Adipocyte (in vitro differentiated cells): Measurements from ENCODE around the gene BTF3L4.
A peak's percentile ranks its signal among the peaks of the same experiment; 100 is the strongest.
"Not testable (repeated sequence)": the region's sequence is repeated elsewhere in the genome, so short reads cannot be mapped to it uniquely, and the experiment has no call there.

ENCODE experiments used
- DNase-seq: peaks from one replicate; pipeline ENCODE4 v3.0.0-alpha.2; 2015; ENCODE audit warnings: low read depth
- H3K27me3 ChIP-seq: replicated peaks from 2 replicates; pipeline ENCODE4 v1.7.0; 2013; ENCODE audit warnings: mild to moderate bottlenecking, low read length, moderate library complexity; ENCODE audit not compliant: control insufficient read depth, insufficient read depth
- H3K36me3 ChIP-seq: 2 replicates; pipeline ENCODE4 v1.7.0; 2013; ENCODE audit warnings: low read length, mild to moderate bottlenecking, moderate library complexity; ENCODE audit not compliant: control insufficient read depth, insufficient read depth, severe bottlenecking
- H3K4me1 ChIP-seq: 2 replicates; pipeline ENCODE4 v1.7.0; 2013; ENCODE audit warnings: mild to moderate bottlenecking, low read length, moderate library complexity; ENCODE audit not compliant: control insufficient read depth, insufficient read depth
- H3K4me3 ChIP-seq: 2 replicates; pipeline ENCODE4 v1.7.0; 2013; ENCODE audit warnings: mild to moderate bottlenecking, low read length, moderate library complexity
- H3K9ac ChIP-seq: 2 replicates; pipeline ENCODE4 v1.7.0; 2013; ENCODE audit warnings: mild to moderate bottlenecking, low read length, moderate library complexity
- H3K9me3 ChIP-seq: 2 replicates; pipeline ENCODE4 v1.7.0; 2013; ENCODE audit warnings: mild to moderate bottlenecking, low read length, moderate library complexity; ENCODE audit not compliant: control insufficient read depth

The BTF3L4 gene

DNA sequence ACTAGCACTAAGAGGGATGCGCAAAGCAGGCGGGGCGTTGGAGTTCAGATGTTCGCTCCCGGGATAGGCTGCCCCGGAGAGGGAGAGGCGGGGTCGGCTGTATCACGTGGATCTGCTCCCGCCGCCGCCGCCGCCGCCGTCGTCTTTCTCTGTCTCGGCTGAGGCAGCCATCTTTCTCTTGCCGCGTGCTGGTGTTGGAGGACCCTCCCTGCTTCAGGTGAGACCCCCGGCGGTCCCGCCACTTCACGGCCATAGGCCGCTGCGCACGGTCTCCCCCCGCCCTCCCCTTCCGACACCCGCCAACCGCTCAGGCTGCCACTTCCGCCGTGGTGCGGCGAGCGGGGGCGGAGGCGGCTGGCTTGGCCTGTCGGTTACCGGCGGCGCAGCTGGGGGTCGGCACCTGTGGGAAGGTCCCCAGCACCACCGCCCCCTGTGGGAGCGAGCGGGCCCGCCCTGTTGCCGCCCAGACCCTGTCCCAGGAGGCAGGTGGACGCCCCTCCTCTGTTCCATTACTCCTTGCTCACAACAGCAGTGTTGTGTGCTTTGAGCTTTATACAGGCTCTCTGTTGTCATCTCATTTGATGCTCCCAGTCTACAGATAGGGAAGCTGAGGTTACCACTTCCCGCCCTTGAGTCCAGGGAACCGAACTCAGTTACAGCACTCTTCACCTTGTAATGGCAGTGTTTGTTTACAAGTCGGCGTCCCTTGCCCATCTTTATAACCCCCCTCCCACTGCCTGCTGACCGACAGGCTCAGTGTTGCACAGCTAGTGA is at the start of gene BTF3L4:
Gene BTF3L4 (plus strand): TSS at position 133 of the 774 bp plus-strand sequence. CDS start 3,553 bp downstream, outside the sequence.
- DNase-seq: peak; percentile 97
- Histone ChIP-seq H3K9ac (peak within 1 kb of the TSS; percentile 94), H3K36me3 (peaks cover 26% of the 10 kb centered on the region), H3K9me3 (no peaks in the 10 kb centered on the region), H3K4me1 (peaks cover 43% of the 10 kb centered on the region), H3K27me3 (no peaks in the 10 kb centered on the region), H3K4me3 (peak within 1 kb of the TSS; percentile 97)

DNA sequence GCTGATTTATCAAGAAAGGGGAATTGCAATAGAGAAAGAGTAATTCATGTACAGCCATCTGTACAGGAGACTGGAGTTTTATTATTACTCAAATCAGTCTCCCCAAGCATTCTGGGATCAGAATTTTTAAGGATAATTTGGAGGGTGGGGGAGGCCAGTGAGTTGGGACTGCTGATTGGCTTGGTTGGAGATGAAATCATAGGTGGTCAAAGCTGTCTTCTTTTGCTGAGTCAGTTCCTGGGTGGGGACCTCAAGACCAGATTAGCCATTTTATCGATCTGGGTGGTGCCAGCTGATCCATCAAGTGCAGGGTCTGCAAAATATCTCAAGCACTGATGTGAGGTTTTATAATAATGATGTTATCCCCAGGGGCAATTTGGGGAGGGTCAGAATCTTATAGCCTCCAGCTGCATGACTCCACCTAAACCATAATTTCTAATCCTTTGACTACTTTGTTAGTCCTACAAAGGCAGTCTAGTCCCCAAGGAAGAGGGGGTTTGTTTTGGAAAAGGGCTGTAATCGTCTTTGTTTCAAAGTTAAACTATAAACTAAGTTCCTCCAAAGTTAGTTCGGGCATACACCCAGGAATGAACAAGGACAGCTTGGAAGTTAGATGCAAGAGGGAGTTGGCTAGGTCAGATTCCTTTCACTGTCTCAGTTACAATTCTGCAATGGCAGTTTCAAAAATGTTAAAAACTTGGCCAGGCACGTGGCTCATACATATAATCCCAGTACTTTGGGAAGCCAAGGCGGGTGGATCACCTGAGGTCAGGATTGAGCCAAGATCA is 48.7 kb upstream of the BTF3L4 start:
- no peaks in the 10 kb centered on the region for H3K36me3 ChIP-seq
- H3K4me3 ChIP-seq: no peak overlapping the region
- peak; percentile 50 for DNase-seq
- peak overlapping the region; percentile 25 for H3K9ac ChIP-seq
- H3K4me1 ChIP-seq: peaks cover 15% of the 10 kb centered on the region
- no peaks in the 10 kb centered on the region for H3K9me3 ChIP-seq
- H3K27me3 ChIP-seq: no peaks in the 10 kb centered on the region

DNA sequence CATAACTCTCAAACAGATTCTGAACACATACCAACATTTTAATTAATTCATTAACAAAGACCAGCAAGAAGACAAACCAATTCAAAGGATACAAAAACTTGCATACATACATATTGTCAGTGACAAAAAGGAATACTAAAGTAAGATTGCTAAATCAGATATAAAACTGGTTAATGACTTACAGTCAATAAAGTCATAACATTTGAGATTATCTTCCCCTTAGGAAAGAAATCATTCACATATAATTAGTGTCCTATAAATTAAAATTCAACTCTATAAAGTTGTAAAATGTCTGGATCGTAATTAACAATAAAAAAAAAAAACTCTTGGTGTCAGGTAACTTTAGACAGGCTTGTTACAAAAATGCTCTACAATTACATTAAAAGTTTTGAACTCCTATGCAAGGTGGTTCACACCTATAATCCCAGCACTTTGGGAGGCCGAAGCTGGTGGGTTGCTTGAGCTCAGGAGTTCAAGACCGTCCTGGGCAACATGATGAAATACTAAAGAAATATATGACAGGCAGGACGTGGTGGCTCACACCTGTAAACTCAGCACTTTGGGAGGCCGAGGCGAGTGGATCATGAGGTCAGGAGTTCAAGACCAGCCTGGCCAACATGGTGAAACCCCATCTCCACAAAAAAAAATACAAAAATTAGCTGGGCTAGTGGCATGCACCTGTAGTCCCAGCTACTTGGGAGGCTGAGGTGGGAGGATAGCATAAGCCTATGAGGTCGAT is 47.9 kb upstream of the BTF3L4 start:
- H3K4me3 ChIP-seq: no peak overlapping the region
- H3K4me1 ChIP-seq: peaks cover 15% of the 10 kb centered on the region
- H3K9ac ChIP-seq: no peak overlapping the region
- DNase-seq: no peak
- H3K36me3 ChIP-seq: no peaks in the 10 kb centered on the region
- no peaks in the 10 kb centered on the region for H3K27me3 ChIP-seq
- no peaks in the 10 kb centered on the region for H3K9me3 ChIP-seq

DNA sequence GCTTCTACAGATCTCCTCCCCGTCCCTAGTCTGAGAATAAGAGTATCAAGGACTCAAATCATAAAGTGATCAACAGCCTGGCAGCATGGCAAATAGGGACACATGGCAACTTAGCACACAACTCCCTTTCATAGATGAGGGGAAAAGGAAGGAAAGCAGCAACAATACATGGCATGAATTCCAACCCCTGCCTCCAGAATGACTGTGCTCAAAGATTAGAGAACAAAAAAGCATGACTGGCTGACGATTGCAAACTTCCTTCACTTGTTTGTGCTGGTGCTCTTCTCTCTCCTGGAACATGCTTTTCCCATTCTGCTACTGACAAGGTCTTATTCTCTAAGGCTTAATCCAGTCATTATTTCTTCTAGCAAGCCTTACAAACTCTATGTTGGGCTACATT is 34.0 kb upstream of the BTF3L4 start:
- no peaks in the 10 kb centered on the region for H3K27me3 ChIP-seq
- no peak overlapping the region for H3K9ac ChIP-seq
- DNase-seq: no peak
- peaks cover 56% of the 10 kb centered on the region for H3K36me3 ChIP-seq
- H3K9me3 ChIP-seq: no peaks in the 10 kb centered on the region
- no peaks in the 10 kb centered on the region for H3K4me1 ChIP-seq
- no peak overlapping the region for H3K4me3 ChIP-seq

DNA sequence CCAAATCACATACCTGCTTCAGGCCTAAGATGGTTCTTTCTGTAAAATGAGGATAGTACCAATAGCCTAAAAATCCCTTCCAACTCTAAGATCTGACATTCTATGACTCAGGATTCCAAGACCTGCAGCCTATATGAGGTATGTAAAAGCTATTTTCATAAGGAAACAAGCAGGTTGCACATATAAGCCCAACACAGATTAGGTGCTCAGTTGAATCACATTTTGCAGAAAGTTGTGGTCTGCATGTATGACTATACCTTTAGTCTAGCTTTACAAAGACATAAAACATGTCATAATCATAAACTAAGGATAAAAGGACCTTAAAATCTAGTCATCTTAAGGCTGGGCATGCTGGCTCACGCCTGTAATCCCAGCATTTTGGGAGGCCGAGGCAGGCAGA is 29.8 kb upstream of the BTF3L4 start:
- Histone ChIP-seq H3K9ac (no peak overlapping the region), H3K4me1 (peaks cover 9% of the 10 kb centered on the region), H3K9me3 (no peaks in the 10 kb centered on the region), H3K36me3 (peaks cover 45% of the 10 kb centered on the region), H3K27me3 (no peaks in the 10 kb centered on the region), H3K4me3 (no peak overlapping the region)
- no peak for DNase-seq

DNA sequence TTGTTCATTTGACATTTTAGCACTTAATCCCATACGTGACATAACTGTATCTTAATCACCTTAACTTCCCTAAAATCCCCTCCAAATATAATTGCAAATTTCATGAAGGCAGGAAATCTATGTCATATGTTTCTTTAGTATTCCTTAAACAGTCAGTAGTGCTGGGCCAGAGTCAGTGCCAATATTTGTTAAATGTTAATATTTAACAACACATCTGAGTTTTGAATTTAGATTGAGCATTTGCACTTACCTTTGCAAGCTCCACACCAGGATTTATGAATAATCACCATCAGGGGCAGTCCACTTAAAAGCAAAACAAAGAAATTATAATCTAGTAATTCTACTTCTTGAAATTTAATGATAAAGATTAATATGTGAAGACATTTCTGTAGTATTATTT is 27.8 kb upstream of the BTF3L4 start:
- Histone ChIP-seq H3K9me3 (no peaks in the 10 kb centered on the region), H3K27me3 (no peaks in the 10 kb centered on the region), H3K9ac (no peak overlapping the region), H3K4me1 (peaks cover 23% of the 10 kb centered on the region), H3K4me3 (no peak overlapping the region), H3K36me3 (peaks cover 27% of the 10 kb centered on the region)
- DNase-seq: no peak

DNA sequence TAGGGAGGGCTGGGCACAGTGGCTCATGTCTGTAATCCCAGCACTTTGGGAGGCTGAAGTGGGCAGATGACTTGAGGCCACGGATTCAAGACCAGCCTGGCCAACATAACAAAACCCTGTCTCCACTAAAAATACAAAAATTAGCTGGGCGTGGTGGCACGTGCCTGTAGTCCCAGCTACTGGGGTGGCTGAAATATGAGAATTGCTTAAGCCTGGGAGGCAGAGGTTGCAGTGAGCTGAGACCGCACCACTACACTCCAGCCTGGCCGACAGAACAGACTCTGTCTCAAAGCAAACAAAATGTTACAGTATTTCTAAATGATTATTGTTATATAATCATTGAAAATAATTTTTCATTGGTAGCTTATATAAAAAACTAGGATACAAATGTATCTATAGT is 27.3 kb upstream of the BTF3L4 start:
- not testable (repeated sequence) for H3K4me3 ChIP-seq, DNase-seq, H3K9me3 ChIP-seq, H3K27me3 ChIP-seq, H3K9ac ChIP-seq
- peaks cover 22% of the 10 kb centered on the region for H3K36me3 ChIP-seq
- H3K4me1 ChIP-seq: peaks cover 24% of the 10 kb centered on the region

DNA sequence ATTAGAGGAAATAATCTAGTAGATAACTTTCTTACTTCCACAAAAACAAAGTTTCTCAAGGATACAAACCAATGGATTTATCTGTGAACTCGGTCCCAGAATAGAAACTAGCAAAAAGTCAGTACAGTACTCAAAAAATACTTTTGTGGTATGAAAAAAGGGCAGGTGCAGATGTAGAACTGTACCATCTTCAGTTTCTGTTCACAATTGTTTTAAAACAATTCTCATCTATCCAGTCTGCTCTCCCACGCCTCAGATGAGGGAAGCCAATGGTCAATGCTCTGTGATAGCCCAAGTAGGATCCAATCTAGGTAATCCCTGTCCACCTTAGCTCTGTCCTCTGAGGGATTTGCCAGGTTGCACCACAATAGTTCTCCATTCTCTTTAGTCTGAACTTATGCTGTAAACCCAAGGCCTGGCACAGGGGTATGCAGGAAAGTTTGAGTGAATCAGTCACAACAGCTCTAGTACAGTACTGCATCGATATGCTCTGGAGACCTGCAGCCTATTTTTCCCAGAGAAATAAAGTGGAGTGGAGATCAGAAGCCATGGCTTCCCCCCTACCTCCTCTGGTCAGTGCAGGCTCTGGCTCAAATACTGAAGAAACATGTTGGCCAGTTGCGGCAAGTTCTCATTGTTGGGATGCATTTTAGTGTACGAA is 23.8 kb upstream of the BTF3L4 start:
- peak; percentile 18 for DNase-seq
- Histone ChIP-seq H3K4me1 (peaks cover 28% of the 10 kb centered on the region), H3K27me3 (no peaks in the 10 kb centered on the region), H3K9me3 (no peaks in the 10 kb centered on the region), H3K4me3 (peak overlapping the region; percentile 97), H3K9ac (peak overlapping the region; percentile 95), H3K36me3 (peaks cover 7% of the 10 kb centered on the region)

DNA sequence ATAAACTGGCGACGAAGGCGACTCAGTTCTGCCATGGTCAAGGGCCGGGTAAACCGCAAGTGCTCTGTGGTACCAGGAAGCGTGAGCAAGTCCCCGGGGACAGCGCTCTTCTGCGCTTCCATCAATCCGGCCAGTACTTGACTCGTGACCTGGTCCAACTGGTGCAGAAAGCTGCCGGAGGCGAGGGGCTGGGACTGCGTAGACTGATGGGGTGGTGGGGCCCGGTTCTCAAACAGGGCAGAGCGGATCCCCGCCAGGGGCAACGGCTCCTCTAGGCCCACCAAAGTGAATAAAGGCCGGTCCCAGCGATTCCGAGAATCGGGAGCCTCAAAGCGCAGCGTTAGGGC is 23.3 kb upstream of the BTF3L4 start:
- peak overlapping the region; percentile 95 for H3K9ac ChIP-seq
- DNase-seq: peak; percentile 50
- peaks cover 30% of the 10 kb centered on the region for H3K4me1 ChIP-seq
- H3K27me3 ChIP-seq: no peaks in the 10 kb centered on the region
- H3K36me3 ChIP-seq: peaks cover 4% of the 10 kb centered on the region
- H3K4me3 ChIP-seq: peak overlapping the region; percentile 97
- H3K9me3 ChIP-seq: no peaks in the 10 kb centered on the region

DNA sequence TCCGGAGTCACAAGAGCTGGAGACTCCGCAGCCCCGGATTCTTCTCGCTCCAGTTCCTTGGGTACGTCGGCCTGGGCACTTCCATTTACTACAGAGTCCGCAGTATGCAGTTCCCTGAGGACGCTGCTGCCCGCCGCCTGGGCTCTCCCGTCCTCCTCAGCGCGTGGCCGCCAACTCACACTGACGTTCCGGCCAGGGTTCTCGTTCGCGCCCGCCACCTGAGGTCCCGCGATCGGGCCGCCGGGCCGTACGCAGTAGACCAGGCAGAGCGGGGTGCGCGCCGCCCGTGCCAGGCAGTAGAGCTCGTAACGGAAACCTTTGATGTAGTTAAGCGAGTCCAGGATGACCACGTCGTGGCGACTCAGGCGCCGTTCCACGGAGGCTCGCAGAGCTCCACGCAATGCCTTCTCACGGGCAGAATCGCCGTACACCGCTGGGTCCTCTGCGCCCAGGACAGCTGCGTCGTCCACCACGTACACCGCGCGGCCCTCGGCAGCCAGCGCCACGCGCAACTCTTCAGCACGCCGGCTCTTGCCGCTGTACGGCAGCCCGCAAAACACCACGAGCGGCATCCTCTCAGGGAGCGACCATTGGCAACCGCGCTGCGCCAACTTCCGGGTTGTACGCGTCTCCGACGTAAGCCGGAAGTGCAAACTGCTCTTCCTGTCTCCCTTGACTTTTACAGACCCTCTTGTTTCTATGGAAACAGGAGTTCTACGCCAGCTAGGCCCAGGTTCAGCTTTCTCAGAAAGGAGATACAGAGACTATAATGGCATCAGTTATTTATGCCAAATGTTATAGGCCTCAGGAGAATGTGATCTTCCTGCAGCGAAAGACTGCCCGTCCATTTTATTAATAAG is 22.7 kb upstream of the BTF3L4 start, which contains the start of gene KTI12:
Gene KTI12 (minus strand): TSS at position 621 of the 860 bp plus-strand sequence. CDS start 49 bp downstream, at position 572.
- peaks cover 4% of the 10 kb centered on the region for H3K36me3 ChIP-seq
- H3K4me3 ChIP-seq: peak within 1 kb of the TSS; percentile 97
- H3K9ac ChIP-seq: peak within 1 kb of the TSS; percentile 95
- no peaks in the 10 kb centered on the region for H3K27me3 ChIP-seq
- H3K9me3 ChIP-seq: no peaks in the 10 kb centered on the region
- peak; percentile 96 for DNase-seq
- peaks cover 34% of the 10 kb centered on the region for H3K4me1 ChIP-seq
